Loucy (cell line): ENCODE data around the gene UQCC5.

Experiments used
- H2AFZ ChIP-seq: fragments of 200-600 bp; sonication (generic); 2 replicates; pipeline ENCODE4 v1.6.0; 2016; ENCODE audit warnings: antibody characterized with exemption, mild to moderate bottlenecking, low read length, moderate library complexity
- H3F3A ChIP-seq: fragments of 200-600 bp; 2 replicates; pipeline ENCODE4 v1.6.0; 2016; ENCODE audit warnings: antibody characterized with exemption, low read depth, mild to moderate bottlenecking
- H3K27me3 ChIP-seq: fragments of 200-600 bp; sonication (generic); 2 replicates; pipeline ENCODE4 v1.6.1; 2014; ENCODE audit warnings: low read length, mild to moderate bottlenecking; ENCODE audit not compliant: insufficient read depth, poor library complexity, severe bottlenecking
- H3K36me3 ChIP-seq: fragments of 200-600 bp; sonication (generic); 2 replicates; pipeline ENCODE4 v1.6.1; 2016; ENCODE audit warnings: low read length; ENCODE audit not compliant: insufficient read depth
- H3K4me1 ChIP-seq: fragments of 200-600 bp; sonication (generic); 2 replicates; pipeline ENCODE4 v1.5.1; 2014; ENCODE audit warnings: low read length, mild to moderate bottlenecking; ENCODE audit not compliant: insufficient read depth, poor library complexity, severe bottlenecking
- H3K4me2 ChIP-seq: fragments of 200-600 bp; sonication (generic); 2 replicates; pipeline ENCODE4 v1.6.0; 2014; ENCODE audit warnings: antibody characterized with exemption, low read length, low read depth, mild to moderate bottlenecking; ENCODE audit not compliant: poor library complexity, severe bottlenecking
- H3K4me3 ChIP-seq: fragments of 200-600 bp; sonication (generic); 2 replicates; pipeline ENCODE4 v1.5.1; 2014; ENCODE audit warnings: low read length, mild to moderate bottlenecking, mixed read lengths; ENCODE audit not compliant: poor library complexity, severe bottlenecking
- H3K79me2 ChIP-seq: fragments of 200-600 bp; sonication (generic); 2 replicates; pipeline ENCODE4 v1.6.1; 2014; ENCODE audit warnings: low read length; ENCODE audit not compliant: insufficient read depth
- H3K9ac ChIP-seq: fragments of 200-600 bp; sonication (generic); 2 replicates; pipeline ENCODE4 v1.6.0; 2014; ENCODE audit warnings: mild to moderate bottlenecking, low read depth, low read length, moderate library complexity; ENCODE audit not compliant: poor library complexity, severe bottlenecking
- H3K9me2 ChIP-seq: fragments of 200-600 bp; sonication (generic); replicated peaks from 2 replicates; pipeline ENCODE4 v1.6.1; 2016; ENCODE audit warnings: low read depth, low read length, mixed read lengths
- H3K9me3 ChIP-seq: fragments of 200-600 bp; sonication (generic); 2 replicates; pipeline ENCODE4 v1.6.1; 2014; ENCODE audit warnings: mild to moderate bottlenecking, antibody characterized with exemption, low read length, low read depth; ENCODE audit not compliant: insufficient read depth
- H4K20me1 ChIP-seq: fragments of 200-600 bp; sonication (generic); 2 replicates; pipeline ENCODE4 v1.6.0; 2014; ENCODE audit warnings: antibody characterized with exemption, low read length, mild to moderate bottlenecking; ENCODE audit not compliant: insufficient read depth, poor library complexity, severe bottlenecking
- CTCF ChIP-seq: fragments of 200-600 bp; sonication (generic); conservative IDR thresholded peaks from 2 replicates; pipeline ENCODE4 v1.5.1; 2014; ENCODE audit warnings: mild to moderate bottlenecking, antibody characterized with exemption, low read length
- EZH2phosphoT487 ChIP-seq: fragments of 200-600 bp; IDR thresholded peaks from 2 replicates; pipeline ENCODE4 v1.6.1; 2018; ENCODE audit warnings: antibody characterized with exemption, mild to moderate bottlenecking, moderate library complexity, borderline replicate concordance

The UQCC5 gene

GRCh38 chr3:52519445-52520140 lies 16.8 kb upstream of the UQCC5 start:
- Histone ChIP-seq H3K9me2 (no peaks in the 10 kb centered on the region), H3K4me3 (no peak overlapping the region), H2AFZ (no peak overlapping the region), H4K20me1 (no peaks in the 10 kb centered on the region), H3K4me1 (no peaks in the 10 kb centered on the region), H3F3A (no peaks in the 10 kb centered on the region), H3K27me3 (no peaks in the 10 kb centered on the region), H3K36me3 (no peaks in the 10 kb centered on the region), H3K9ac (no peak overlapping the region), H3K9me3 (no peaks in the 10 kb centered on the region), H3K4me2 (no peak overlapping the region), H3K79me2 (no peaks in the 10 kb centered on the region)
- TF ChIP-seq EZH2phosphoT487 (no peak), CTCF (no peak)

GRCh38 chr3:52520141-52520667 lies 16.2 kb upstream of the UQCC5 start:
- Histone ChIP-seq H4K20me1 (no peaks in the 10 kb centered on the region), H3F3A (no peaks in the 10 kb centered on the region), H3K9me3 (no peaks in the 10 kb centered on the region), H3K4me1 (no peaks in the 10 kb centered on the region), H3K36me3 (no peaks in the 10 kb centered on the region), H3K79me2 (no peaks in the 10 kb centered on the region), H3K9me2 (no peaks in the 10 kb centered on the region), H2AFZ (no peak overlapping the region), H3K27me3 (no peaks in the 10 kb centered on the region), H3K4me3 (no peak overlapping the region), H3K4me2 (no peak overlapping the region), H3K9ac (no peak overlapping the region)
- TF ChIP-seq CTCF (no peak), EZH2phosphoT487 (no peak)

- Histone ChIP-seq H3K4me3 (no peak overlapping the region), H3K36me3 (no peaks in the 10 kb centered on the region), H3K4me2 (no peak overlapping the region), H3K9me2 (no peaks in the 10 kb centered on the region), H2AFZ (no peak overlapping the region), H3K9ac (no peak overlapping the region), H3K9me3 (no peaks in the 10 kb centered on the region), H3K27me3 (no peaks in the 10 kb centered on the region), H3K4me1 (no peaks in the 10 kb centered on the region), H3K79me2 (no peaks in the 10 kb centered on the region), H4K20me1 (no peaks in the 10 kb centered on the region), H3F3A (no peaks in the 10 kb centered on the region)
- TF ChIP-seq EZH2phosphoT487, result no peak
- TF ChIP-seq CTCF, result no peak
Measured at GRCh38 chr3:52520716-52521487, 15.5 kb upstream of the UQCC5 start.
